NCI-H1105 treated with DMSO at 0.1 percent for 48 hours (cell line): ENCODE measurements around the gene FBXW11.
A peak's percentile ranks its signal among the peaks of the same experiment; 100 is the strongest.
"Not testable (repeated sequence)": the region's sequence is repeated elsewhere in the genome, so short reads cannot be mapped to it uniquely, and the experiment has no call there.

Experiments
- DNase-seq: peaks from one replicate; lab custom pipeline; 2025; lab: John Stamatoyannopoulos, UW

Gene FBXW11

GRCh38 chr5:171954721-171955120 is 51.7 kb downstream of the FBXW11 start:
- DNase-seq: no peak

DNA sequence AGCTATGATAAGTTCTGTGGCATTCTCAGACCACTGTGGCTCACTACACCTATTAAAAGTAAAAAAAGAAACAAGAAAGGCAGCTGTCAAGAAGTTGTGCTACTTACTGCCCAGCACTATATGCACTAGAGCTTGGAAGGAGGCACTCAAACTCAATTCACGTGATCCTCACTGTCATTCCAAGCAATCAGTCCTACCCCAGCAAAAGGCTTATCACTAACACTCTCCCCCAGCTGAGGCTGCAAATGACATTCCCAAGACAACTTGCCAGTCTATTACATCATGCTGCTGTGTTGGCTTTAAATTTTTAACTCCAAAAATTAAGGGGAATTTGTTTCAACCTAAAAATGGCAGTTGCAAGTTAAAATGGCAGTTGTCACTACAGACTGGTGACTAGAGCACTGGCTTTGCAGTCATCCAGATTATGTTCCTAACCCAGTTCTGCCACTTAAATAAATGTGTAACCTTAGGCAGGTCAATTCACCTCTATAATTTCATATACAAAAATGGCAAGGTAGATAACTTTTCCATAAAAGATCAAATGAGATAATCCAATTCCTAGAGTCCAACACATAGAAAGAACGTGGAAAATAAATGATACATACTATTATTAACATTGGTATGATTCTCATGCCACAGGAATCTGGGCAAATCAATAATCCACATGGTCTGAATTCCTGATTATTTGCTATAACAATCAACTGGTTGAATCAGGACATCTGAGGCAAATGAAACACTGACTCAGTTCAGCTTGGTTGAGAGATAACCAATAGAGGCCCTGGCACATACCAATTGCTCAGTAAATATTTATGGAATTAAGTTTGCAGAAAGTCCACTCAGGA is 52.4 kb downstream of the FBXW11 start:
- no peak for DNase-seq

- DNase-seq: no peak
These were observed 54.4 kb downstream of the FBXW11 start for GRCh38 chr5:171952021-171952420.

DNA sequence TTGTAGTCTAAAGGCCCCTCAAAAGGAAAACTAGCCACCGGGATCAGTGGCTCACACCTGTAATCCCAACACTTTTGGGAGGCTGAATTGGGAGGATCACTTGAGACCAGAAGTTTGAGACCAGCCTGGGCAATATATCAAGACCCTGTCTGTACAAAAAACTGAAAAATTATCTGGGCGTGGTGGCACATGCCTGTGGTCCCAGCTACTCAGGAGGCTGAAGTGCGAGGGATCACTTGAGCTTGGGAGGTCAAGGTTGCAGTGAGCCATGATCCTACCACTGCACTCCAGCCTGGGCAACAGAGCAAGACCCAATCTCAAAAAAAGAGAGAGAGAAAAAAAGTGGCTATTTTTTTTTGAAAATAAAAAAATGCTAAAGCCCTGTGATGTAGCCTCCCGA is 55.2 kb downstream of the FBXW11 start:
- DNase-seq: no peak

GRCh38 chr5:171946000-171946781 is 60.2 kb downstream of the FBXW11 start:
- no peak for DNase-seq

GRCh38 chr5:171945476-171945875 is 61.0 kb downstream of the FBXW11 start:
- no peak for DNase-seq

GRCh38 chr5:171945066-171945465 is 61.4 kb downstream of the FBXW11 start:
- DNase-seq: no peak

DNA sequence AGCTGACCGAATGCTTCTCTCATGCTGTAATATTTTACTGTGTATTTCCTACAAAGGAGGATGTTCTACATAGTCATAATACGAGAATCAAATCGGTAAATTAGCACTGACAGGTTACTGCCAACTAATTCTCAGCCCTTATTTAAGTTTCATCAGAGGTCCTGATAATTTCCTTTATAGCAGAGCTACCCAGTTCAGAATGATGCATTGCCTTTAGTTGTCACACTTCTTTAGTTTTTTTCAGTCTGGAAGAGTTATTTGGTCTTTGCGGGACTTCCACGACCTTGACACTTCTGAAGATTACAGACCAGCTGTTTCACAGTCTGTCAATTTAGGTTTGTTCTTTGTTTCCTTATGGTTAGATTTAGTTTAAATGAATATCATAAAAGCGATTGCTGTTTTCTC is 64.3 kb downstream of the FBXW11 start:
- not testable (repeated sequence) for DNase-seq

GRCh38 chr5:171941675-171942074 is 64.8 kb downstream of the FBXW11 start:
- not testable (repeated sequence) for DNase-seq

DNA sequence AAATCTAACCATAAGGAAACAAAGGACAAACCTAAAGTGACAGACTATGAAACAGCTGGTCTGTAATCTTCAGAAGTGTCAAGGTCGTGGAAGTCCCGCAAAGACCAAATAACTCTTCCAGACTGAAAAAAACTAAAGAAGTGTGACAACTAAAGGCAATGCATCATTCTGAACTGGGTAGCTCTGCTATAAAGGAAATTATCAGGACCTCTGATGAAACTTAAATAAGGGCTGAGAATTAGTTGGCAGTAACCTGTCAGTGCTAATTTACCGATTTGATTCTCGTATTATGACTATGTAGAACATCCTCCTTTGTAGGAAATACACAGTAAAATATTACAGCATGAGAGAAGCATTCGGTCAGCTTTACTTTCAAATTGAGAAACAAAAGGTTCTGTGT is 65.2 kb downstream of the FBXW11 start:
- DNase-seq: not testable (repeated sequence)

DNA sequence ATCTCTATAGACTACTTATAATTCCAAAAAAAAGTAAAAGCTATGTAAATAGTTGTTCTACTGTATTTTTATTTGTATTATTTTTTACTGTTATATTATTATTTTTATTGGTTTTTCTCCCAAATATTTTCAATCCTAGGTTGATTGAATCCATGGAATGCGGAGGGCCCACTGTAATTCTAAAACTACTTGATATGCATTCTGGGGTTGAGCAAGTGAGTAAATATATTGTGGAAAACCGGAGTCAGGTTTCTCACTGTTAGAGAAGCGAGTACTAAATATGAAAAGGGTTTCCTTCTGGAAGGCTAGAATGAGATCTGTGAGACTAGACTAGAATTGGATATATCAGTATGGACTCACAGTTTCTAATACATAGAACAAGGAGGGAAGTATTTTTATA is 66.5 kb downstream of the FBXW11 start:
- no peak for DNase-seq

GRCh38 chr5:171938358-171938757 is 68.1 kb downstream of the FBXW11 start:
- DNase-seq: no peak

DNA sequence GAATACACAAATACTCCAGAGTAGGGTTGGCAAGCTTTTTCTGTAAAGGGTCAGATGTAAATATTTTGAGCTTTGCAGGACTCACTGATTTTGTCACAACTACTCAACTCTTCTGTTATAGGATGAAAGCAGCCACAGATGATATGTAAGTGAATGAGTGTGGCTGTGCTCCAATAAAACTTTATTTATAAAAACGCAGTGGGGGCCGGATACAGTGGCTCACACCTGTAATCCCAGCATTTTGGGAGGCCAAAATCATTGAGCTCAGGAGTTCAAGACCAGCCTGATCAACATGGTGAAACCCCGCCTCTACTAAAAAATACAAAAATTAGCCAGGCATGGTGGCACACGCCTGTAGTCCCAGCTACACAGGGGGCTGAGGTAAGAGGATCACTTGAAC is 69.1 kb downstream of the FBXW11 start:
- DNase-seq: no peak

- DNase-seq: no peak
These were observed 71.9 kb downstream of the FBXW11 start for GRCh38 chr5:171934586-171934985.

DNA sequence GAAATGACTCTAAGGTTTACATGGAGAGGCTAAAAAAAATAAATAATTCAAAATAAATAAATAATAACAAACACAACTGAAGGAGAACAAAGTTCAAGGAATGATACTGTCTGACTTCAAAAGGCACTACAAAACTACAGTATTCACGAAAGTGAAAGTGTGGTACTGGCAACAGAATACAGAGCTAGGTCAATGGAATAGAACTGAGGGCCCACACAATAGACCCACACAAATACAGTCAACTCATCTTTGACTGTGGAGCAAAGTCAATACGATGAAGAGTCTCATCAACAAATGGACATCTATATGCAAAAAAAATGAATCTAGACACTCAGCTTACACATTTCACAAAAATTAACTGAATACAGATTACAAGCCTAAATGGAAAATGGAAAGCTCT is 75.3 kb downstream of the FBXW11 start:
- no peak for DNase-seq

DNA sequence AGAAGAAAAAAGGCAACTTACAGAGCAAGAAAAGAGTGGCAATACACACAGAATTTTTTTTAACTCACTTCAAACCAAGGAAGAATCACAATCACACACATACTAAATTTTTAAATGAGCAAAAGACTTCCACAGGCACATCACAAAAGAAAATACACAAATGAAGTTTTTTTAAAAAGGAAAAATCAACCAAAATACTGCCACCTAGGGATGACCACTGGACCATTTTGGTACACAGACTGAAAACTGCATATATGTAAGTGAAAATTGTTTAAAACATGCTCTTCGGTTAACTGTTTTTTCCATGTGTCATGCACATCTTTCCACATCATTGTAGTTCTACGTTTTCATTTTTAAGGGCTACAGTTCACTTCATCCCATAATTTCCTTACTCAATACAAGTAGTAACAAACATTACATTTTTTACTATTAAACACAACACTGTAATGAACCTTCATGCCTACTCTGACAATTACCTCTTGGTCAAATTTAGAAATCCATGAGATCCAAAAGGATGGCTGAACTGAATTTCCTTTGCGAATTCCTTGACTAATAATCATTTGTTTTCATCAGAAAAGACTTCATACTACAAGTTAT is 79.0 kb downstream of the FBXW11 start:
- no peak for DNase-seq

DNA sequence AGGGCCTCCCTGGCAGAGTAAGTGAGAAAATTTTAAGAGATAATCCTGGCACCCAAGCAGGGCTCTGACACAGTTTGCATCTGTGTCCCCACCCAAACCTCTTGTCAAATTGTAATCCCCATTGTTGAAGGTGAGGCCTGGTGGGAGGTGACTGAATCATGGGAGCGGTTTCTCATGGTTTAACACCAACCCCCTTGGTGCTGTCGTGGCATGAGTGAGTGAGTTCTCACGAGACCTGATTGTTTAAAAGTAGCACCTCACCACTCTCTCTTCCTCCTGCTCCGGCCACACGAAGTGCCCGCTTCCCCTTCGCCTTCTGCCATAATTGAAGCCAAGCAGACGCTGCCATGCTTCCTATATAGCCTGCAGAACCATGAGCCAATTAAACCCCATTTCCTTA is 80.1 kb downstream of the FBXW11 start:
- DNase-seq: no peak

DNA sequence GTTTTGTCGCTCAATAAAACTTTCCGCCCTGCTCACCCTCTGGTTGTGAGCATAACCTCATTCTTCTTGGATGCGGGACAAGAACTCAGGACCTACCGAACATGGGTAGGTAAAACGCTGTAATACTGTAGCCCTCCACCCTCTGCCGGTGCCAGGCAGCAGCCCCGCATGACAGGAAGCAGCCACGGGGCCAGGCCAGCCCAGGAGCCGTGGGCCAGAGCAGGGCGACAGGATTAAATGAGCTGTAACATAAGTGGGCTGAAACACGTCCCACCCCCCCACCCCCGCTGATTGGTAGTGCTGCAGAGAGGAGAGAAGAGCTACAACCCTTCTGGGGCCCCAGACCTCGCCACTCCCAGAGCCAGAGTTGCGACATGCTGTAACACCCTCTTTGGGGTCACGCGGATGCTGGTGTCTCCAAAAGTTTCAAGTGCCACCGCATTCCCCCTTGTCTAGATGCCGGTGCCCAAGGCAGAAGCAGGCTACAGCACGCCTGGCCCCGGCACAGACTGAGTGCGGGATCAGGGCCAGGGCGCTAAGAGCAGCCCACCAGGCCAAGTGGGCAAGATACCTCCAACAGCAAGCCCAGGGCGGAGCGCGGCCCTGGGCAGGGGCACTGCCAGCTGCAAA is 81.8 kb downstream of the FBXW11 start:
- no peak for DNase-seq

DNA sequence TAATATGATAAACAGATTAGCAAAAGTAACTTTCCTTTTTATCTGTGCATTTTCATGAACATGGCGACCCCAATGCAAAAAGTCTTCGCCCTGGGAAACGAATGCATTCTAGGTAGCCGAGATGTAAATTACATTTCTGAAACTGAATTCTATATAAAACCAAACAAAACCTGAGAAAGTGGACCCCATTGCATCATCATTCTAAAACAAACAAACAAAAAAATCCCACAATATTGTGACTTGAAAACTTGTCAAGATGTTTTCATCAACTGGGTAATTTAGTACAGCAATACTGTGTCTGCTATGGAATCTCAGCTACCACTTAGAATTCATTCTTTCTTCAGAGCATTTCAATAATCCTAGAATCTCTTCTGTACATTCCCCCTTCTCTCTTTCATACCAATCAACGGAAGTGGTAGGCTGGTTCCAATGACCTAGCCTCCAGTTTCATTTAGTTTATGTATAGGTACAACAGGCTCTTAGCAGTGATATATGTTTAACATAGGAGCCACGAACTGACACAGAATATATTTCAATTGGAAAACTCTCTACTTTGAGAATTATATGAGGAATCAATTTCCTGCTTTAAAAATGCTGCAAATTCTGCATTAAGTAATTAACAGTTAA is 85.6 kb downstream of the FBXW11 start:
- DNase-seq: no peak

DNA sequence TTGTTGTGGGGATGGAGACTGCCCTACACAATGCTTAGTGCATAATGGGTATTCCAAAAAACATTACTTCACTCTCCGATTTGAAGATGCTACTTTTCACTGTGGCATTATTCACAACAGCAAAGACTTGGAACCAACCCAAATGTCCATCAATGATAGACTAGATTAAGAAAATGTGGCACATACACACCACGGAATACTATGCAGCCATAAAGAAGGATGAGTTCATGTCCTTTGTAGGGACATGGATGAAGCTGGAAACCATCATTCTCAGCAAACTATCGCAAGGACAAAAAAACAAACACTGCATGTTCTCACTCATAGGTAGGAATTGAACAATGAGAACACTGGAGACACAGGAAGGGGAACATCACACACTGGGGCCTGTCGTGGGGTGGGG is 90.7 kb downstream of the FBXW11 start:
- DNase-seq: not testable (repeated sequence)

DNA sequence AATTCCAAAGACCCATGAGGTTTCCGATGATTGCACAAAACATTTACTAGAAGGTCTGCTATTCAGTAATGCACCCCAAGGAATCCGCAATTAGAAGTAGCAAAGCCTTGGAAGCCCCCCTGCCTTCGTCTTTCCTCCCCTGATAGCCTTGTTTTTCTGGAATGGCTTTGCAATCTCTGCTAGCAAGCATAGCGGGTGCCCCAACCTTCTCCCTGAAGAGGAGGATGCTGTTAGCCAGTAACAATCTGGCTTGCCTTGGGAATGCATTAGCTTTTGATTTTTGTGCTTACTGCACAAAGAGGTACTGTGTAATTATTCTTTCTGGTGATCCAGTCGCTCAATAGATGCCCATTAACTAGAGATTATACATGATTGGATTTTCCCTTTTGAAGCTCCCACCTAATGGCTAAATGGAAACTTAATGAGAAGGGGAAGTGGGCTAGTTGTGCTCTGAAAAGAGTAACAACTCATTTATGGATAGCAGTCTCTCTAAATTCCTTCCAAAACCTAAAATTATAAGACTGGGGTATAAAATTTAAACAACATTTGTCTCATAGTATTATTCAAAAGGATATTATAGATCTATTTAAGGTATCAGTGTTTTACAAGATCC is 91.6 kb downstream of the FBXW11 start:
- peak; percentile 11 for DNase-seq

DNA sequence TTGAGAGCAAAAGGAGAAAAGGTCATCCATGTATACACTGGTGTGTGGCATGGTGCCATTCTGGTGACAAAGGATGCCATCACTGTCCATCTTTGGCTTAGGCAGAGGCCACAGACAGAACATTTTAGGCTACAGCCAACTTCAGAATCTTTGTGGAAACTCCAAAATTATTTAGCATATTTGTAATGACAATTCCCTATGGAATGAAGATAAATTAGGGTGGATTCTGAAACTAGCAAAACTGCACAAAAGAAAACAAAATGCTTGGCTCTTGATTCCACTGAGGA is 92.5 kb downstream of the FBXW11 start:
- no peak for DNase-seq
